NCI-H1694 treated with DMSO at 0.1 percent for 48 hours (cell line): ENCODE data around the gene OTOG.
A peak's percentile ranks its signal among the peaks of the same experiment; 100 is the strongest.

Experiments used
- DNase-seq: peaks from one replicate; lab custom pipeline; 2025; lab: John Stamatoyannopoulos, UW

Gene OTOG

DNA sequence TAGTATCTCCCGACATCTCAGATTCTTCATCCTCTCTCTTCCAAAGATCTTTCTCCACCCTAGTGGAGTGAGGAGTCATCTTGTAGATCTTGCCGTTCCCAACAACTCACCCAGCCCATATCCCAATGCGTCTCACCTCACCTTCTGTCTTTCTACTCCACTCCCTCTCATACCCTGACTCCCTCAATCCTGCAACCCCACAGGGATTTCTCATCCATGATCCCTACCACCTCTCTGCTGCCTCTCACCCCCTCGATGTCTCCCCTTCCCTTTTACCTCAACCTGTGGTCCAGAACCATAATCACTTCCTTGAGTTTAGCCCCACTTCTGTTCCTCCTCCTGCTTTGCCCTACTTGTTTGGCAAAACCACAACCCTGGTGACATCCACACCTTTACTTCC lies 41.7 kb downstream of the OTOG start:
- no peak for DNase-seq

DNA sequence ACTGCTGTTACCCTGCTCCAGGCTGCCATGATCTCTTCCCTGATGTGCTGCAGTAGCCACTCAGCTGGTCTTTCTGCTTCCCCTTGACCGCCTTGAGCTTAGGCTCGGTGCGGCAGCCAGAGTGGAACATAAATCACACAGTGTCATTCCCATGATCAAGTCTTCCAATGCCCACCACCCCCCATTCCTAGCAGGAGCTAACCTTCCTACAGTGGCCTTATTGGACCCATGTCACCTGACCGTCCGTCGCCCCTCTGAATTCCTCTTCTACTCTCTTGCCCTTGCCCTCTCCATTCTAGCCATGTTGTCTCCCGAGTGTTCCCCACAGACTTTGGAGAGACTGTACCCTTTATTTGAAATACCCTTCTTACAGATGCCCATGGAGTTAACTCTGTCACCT lies 43.4 kb downstream of the OTOG start:
- no peak for DNase-seq

DNA sequence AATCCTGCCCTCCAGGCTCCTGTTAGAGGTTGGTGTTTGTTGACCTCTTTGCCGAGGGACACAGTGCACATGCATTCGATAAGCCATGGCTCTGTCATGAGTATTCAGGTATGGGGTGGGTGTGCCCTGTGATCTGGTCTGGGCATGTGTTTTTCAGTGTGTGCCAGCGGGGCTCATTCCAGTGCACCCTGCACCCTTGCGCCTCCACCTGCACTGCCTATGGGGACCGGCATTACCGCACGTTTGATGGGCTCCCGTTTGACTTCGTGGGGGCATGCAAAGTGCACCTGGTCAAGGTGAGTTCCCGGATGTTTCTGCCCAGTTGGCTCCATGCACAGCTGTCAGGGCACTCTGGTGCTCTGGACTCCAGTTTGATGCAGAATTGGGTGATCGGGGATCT lies 44.2 kb downstream of the OTOG start:
- no peak for DNase-seq

DNA sequence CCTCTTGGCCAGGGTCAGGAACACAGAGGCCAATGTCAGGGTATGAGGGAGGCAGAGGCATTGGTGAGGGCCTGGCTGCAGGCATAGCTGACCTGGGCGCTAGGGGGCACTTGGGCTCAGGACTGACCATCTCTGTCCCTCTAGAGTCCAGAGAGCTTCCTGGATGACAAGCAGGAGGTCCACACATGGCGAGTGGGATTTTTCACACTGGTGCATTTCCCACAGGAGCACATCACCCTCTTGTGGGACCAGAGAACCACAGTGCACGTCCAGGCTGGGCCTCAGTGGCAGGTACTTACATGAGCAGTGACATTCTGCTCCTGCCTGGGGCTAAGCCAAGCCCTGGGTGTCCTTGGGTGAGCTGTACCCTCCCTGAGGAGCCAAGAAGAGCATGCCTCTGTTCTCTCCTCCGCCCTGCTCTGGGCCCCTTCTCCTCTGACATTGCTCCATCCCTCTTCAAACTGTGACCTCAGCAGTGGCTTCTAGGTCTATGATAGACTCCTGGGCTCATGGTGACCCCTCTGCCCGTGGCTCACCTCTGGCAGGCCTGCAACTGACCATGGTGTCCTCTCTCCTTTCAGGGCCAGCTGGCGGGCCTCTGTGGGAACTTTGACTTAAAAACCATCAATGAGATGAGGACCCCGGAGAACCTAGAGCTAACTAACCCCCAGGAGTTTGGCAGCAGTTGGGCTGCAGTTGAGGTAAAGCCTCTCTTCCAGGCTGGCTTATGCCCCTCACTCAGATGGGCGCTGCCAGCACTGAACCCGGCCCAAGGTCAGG lies 46.6 kb downstream of the OTOG start:
- no peak for DNase-seq

DNA sequence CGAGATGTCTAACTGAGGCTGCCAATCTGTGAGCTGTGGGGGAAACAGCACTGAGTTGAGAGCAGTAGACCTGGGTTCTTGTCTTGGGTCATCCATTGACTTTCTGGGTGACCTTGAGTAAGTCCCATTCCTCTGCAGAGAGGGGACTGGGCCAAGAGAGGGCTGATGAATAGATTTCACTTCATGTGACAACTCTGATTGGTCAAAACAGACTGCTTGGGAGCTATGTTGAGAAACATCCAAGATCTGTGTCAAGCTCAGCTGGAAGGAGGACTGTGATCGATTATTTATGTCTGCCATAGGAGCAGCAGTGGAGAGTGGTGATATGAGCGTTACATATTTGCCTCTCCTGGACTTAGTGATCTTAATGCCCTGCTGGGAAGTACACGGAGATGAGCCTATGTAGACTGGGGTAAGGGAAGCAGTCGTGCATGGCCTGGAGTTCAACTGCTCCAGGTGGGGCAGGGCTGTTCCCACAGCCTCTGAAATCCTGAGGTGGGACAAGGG lies 47.7 kb downstream of the OTOG start:
- DNase-seq, result no peak

DNA sequence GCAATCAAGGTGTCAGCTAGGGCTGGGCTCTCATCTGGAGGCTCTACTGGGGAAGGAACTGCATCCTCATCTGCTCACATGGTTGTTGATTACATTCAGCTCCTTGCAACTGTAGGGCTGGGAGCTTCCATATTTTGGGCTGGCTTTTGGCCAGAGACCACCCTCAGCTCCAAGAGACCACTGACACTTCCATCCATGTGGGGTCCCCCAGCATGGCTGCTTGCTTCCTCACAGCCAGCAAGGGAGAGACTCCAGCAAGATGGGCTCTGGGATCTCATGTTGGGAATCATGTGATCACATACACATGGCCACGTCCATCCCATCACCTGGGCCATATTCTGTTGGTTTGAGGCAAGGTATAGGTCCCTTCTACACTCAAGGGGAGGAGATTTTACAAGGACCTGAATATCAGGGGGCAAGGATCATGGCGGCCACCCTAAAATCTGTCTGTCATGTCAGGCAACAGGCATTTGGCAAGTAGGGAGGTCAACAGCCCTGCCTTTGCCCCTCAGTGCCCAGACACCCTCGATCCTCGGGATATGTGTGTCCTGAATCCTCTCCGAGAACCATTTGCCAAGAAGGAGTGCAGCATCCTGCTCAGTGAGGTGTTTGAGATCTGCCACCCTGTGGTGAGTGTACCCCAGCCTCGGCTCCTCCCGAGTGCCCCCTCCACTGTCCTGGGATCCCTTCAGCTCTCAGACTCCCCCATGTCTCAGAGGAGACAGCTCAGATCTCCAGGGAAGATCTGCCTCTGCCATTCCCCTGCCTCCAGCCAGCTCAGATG lies 48.7 kb downstream of the OTOG start:
- DNase-seq, result no peak

DNA sequence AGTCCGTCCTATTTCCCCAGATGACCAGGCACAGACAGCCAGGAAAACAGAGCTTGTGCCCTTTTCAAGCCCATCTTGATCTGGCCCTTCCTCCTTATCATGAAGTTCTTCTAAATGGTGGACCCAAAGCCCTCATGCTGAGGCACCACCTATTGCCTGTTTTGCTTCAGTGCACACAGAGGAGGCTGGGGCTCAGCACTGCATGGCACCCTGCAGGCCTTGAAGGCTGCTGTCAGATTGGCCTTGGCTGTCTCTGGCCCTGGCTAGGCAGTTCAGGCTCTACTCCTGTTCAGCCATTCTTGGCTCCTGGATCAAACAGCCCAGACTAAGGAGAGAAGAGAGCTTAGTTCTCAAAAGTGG lies 49.2 kb downstream of the OTOG start:
- DNase-seq, result no peak

DNA sequence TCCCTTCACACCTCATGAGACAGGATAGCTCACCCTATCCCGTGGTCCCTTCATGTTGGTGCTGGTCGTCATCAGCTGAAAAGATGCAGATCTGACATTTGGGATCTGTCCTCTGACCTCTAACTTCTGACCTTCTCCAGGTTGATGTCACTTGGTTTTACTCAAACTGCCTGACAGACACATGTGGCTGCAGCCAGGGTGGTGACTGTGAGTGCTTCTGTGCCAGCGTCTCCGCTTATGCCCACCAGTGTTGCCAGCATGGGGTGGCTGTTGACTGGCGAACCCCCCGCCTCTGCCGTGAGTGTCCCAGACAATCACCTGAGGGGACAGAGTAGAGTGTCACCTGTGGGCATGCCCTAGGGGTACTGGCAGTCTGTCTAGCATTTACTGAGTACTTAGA lies 49.7 kb downstream of the OTOG start:
- DNase-seq, result no peak

DNA sequence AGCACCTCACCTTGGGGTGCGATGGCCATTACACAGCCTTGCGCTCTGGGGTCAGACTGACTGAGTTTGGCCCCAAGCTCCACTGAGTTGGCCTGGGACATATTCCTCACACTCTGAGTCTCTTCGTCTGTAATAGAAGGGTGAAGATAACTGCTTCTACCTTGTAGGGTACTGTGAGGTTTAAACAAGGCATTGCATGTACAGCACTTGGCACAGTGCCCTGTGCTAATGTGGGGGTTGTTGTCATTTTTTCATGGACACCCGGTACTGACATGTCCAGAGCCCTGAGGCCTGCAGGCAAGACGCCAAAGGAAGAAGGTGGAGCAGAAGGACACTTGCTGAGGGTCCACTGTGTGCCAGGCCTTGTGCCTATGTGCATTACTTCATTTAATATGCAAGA lies 50.7 kb downstream of the OTOG start:
- DNase-seq, result no peak

DNA sequence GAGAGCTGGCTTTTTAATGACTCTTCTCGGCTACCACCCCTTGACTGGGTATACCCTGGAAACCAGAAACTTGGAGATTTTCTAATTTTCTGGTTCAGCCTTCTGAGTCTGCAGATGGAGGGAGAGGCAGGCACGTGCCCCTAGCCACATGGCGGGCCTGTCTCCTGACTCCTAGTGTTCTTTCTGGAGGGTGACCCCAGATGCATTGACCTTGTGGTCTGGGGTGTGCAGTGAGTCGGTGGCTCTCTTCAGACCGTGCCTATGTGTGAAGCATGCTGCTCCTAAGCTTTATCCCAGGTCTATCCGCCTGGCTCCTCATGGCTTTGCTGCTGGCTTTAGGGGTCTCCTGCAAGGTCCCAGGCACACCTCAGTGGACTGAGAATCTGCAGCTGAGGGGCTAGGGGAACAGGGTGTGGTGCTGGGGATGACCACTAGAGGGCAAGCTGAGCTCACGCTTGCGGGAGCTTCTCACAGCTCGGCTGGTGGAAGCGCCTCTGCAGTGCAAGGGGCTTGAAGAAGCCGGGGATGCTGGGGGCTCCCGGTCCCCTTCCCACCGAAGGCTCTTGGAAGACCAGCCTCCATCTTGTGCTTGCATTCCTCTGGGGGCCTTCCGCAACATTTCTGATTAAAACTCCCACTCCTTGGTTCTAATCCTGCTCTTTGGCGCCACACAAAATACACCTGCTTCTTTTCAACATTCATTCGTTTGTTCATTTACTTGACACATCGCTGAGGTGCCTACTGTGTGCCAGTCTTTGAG lies 51.8 kb downstream of the OTOG start:
- peak; percentile 36 for DNase-seq

DNA sequence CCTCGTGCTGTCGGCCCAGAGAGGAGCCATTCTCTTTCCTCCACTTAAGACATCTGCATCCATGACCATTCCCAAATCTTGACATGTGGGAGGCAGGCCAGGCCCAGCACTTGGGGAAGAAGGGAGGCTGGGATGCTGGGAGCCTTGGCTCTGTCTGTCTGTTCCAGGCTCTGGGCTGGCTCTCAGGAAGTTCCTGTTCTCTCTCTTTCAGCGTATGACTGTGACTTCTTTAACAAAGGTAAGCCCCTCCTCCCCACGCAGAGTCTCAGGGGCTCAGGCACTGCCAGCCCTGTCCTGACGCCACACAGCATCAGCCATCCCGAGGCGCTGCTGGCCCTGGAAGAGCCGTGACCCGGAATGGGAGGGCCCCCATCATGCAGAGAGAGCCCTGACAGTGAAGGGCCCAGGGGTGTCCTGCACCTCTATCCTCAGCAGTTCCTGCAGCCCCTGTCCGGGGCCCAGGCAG lies 52.4 kb downstream of the OTOG start:
- DNase-seq, result no peak

DNA sequence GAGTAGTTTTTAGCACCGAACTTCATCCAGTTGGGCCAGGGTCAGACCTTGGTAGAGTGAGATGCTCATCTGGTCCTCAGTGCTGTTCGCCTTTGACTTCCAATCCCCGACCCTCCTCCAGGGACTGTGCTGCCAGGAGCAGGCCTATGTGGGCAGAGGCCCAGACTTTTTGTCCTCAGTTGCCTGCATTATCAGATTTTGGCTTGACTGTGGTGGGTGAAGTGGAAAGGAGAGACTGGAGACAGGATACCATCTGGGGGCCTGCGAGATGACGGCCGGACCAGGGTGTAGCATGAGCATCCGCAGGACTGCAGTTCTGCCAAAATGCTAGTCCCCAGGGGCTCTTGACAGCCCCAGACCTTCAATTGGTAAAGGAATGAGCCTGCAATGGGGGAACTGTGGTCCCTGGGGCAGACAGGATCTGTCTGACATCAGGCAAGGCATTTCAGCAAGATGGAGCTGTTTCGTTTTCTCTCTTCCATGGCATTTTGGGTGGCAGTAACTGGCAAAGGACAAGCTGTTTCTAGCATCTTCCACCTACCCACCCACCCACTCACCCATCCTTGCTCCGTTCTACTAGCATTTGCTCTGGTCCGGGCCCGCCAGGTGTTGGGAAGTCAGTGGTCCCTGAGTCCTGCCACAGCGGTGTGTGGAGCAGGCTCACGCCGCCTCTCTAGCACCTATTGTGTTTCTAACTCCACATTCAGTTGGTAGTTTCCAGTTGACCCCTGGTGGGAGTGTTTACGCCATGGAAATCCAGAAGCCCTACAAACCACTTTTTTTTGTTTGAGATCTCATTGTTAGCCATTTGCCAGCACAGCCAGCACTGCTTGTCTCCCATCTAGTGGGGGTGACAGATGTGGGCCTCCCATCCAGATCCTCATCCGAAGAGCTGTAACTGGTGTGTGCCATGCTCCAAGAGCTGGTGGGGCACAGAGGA lies 53.5 kb downstream of the OTOG start:
- DNase-seq, result no peak

DNA sequence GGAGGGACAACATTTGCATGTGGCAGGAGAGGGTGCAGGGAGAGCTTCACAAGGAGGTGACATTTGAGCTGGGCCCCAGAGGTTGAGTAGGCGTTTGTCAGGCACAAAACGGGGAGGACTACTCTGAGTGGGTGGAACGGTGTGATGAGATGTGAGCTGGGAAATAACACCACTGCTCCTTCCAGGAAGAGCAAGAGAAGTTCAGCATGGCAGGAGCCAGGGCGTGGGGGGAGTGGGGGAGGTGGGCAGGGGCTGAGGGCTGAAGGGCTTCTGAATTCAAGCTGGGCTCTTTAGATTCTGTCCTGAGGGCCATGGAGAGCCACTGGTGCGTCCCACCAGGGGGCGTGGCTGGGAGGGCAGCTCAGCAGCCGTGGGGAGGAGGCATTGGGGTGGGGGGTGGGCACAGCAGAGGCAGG lies 54.2 kb downstream of the OTOG start:
- DNase-seq, result no peak

DNA sequence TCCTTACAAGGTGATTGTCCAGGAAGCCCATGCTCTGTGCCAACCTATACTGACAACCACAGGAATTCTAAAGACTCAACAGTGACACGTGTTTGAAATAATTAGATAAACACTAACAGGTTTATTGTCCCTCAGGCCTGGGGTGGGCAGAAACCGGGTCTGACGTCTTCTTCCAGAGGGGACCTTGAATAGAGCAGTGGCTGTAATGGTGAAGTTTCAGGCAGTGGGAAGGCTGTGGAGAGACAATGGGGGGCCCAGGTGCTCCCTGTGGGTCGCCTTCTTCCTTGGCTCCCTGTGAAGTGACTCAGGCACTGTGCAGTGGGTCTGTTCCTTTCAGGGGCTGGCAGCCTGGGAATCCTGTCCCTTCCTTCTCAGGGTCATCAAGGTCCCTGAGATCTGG lies 54.6 kb downstream of the OTOG start:
- DNase-seq, result no peak

DNA sequence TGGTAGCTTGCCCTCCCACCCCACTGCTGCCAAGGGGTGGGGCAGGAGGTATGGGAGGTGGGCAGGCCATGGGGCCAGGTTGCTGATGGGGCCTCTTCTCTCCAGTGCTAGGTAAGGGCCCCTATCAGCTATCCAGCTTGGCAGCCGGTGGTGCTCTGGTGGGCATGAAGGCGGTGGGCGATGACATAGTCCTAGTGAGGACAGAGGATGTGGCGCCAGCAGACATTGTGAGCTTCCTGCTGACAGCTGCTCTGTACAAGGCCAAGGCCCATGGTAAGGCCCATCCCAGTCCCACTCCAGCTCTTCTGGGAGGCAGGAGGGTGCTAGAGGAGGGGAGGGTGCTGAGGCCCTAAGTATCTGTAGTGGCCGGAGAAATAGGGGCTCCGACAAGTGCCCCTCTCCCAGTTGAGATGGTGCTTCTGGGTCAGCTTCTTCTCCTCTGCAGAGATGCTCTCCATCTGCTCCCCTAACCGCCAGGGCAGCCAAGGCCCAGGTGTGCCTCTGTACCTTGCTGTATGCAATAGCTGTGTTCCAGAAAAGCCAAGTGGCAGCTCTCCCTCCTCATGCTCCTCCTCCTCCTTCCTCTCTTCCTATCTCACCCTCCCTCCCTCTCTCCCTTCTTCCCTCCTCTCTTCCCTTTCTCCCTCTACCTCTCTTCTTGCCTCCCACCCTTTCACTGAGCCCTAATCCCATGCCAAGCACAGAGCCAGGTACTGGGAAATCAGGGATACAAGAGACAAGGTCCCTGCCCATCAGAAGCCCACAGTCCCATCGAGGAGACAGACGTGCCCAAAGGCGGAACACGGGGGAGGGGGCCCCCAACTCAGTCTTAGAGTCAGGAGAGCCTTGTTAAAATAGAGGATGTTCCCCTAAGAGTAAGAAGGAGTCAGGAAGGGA lies 55.3 kb downstream of the OTOG start:
- DNase-seq, result no peak

DNA sequence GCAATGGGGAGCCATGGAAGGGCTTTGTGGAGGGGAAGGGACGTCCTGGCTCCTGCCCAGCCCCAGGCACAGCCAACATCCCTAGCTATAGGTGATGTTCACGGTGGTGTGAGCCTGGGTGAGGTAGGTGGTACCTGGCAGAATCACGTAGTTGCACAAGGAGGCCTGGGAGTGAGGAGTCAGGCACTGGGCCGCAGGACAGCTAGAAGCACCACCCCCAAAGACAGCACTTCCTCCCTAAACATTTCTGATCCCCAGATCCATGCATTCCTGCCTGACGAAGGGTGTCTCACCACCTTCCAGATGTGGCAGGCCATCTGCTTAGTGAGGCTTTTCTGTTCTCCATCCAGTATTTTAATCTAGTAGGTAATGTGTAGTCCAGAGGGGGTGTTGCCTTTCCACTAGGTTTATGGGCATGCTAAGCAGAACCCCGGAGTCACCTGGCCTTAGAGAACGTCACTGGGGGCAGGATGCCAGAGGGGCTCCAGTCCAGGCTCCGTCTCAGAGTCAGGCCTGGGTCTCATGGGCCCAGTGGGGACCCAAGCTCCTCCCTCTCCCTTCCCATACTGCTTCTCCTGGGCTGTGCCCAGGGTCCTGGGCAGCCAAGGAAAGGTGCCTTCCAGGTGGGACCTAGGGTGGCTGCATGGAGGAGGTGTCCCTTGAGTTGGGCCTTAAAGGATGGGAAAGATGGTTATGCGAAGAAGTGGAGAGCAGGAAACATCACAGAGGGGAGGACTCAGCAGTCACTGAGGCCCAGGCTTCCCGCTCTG lies 56.2 kb downstream of the OTOG start:
- DNase-seq, result no peak

DNA sequence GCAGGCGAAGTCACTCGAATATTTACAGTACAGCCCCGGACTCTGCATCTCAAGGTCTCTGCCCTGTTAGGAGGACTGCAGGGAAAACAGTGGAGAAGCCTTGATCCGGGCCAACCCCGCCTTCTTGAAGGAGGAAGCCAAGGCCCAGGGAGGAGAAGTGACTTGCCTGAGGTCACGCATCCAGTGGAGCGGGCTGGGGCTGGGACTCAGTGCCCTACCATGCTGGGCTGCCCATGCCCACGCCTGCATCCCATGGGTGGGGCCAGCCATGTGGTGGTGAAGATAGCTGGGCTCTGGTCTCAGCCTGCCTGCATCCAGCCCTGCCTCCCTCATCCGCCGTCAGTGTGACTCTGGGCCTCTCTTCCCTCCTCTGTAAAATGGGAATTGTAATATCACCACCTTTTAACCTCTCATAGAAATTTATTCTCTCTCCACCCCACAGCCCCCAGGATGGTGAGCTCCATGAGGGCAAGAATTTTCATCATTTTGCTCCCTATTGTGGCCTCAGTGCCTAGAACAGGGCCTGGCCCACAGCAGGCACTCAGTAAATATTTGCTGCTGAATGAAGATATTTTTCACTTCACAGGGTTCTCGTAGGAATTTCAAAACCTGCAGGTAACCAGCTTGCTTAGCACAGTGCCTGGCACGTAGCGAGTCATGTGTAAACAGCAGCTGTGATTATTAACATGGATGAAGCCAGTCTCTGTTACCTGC lies 57.3 kb downstream of the OTOG start:
- DNase-seq, result no peak

DNA sequence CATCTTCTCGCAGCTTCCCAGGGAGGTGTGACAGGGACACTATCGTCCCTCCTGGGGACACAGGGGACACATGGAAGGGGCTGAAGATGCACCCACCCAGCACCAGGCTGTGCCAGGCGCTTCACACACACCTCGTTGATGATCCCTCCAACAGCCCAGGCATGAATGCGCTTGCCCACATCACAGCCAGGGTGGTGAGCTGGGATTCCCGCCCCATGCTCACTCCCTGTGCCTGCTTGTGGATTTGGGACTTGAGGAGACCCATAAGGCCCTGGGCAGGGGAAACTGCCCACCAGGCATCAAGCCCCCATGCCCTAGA lies 57.8 kb downstream of the OTOG start:
- peak; percentile 1 for DNase-seq

DNA sequence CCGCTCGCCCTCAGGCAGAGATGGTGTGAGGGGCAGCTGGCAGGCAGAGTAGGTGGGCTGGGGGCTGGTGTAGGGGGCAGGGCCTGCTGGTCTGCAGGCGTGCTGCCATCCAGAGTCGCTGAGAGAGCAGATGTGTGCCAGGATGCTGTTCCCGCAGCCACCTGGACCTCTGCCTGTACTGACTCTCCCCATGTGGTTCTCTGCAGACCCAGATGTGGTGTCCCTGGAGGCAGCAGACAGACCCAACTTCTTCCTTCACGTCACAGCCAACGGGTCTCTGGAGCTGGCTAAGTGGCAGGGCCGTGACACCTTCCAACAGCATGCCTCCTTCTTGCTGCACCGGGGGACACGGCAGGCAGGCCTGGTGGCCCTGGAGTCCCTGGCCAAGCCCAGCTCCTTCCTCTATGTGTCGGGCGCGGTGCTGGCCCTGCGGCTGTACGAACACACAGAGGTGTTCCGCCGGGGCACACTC lies 58.6 kb downstream of the OTOG start:
- no peak for DNase-seq
